RWPE2 (cell line): ENCODE results near the gene CXXC5.

Experiments
- ATAC-seq: fragments of 200-7000 bp; cut with Tn5 transposase; 3 replicates; pipeline ENCODE4 v1.9.1; 2021; ENCODE audit warnings: low read depth
- DNase-seq: peaks from one replicate; pipeline ENCODE4 v3.0.0-alpha.2; 2020; ENCODE audit warnings: low spot score
- H3K27ac ChIP-seq: fragments of 450-650 bp; 2 replicates; pipeline ENCODE4 v1.5.1; 2017; ENCODE audit warnings: mild to moderate bottlenecking; ENCODE audit not compliant: poor library complexity, severe bottlenecking
- H3K27me3 ChIP-seq: fragments of 250-450 bp; sonication (Bioruptor Pico); 2 replicates; pipeline ENCODE4 v1.5.1; 2021; ENCODE audit warnings: mild to moderate bottlenecking, moderate library complexity; ENCODE audit not compliant: insufficient read depth, poor library complexity, severe bottlenecking
- H3K36me3 ChIP-seq: fragments of 250-450 bp; sonication (Bioruptor Pico); 2 replicates; pipeline ENCODE4 v1.5.1; 2020; ENCODE audit warnings: low read depth, mild to moderate bottlenecking, moderate library complexity
- H3K4me1 ChIP-seq: fragments of 250-450 bp; sonication (Bioruptor Pico); 2 replicates; pipeline ENCODE4 v1.5.1; 2021; ENCODE audit warnings: mild to moderate bottlenecking, moderate library complexity; ENCODE audit not compliant: insufficient read depth, poor library complexity, severe bottlenecking
- H3K4me3 ChIP-seq: fragments of 250-450 bp; sonication (Bioruptor Pico); 2 replicates; pipeline ENCODE4 v1.5.1; 2021; ENCODE audit warnings: mild to moderate bottlenecking, moderate library complexity; ENCODE audit not compliant: severe bottlenecking
- H3K9me3 ChIP-seq: fragments of 250-450 bp; sonication (Bioruptor Pico); 2 replicates; pipeline ENCODE4 v1.5.1; 2021; ENCODE audit warnings: mild to moderate bottlenecking, moderate library complexity; ENCODE audit not compliant: severe bottlenecking
- TF ChIP-seq, protein P1 (sequence below): fragments of 450-650 bp; IDR thresholded peaks from one replicate; pipeline ENCODE4 v1.5.1; 2017; ENCODE audit warnings: mild to moderate bottlenecking, moderate library complexity; ENCODE audit not compliant: poor library complexity, severe bottlenecking

CXXC5 gene

DNA sequence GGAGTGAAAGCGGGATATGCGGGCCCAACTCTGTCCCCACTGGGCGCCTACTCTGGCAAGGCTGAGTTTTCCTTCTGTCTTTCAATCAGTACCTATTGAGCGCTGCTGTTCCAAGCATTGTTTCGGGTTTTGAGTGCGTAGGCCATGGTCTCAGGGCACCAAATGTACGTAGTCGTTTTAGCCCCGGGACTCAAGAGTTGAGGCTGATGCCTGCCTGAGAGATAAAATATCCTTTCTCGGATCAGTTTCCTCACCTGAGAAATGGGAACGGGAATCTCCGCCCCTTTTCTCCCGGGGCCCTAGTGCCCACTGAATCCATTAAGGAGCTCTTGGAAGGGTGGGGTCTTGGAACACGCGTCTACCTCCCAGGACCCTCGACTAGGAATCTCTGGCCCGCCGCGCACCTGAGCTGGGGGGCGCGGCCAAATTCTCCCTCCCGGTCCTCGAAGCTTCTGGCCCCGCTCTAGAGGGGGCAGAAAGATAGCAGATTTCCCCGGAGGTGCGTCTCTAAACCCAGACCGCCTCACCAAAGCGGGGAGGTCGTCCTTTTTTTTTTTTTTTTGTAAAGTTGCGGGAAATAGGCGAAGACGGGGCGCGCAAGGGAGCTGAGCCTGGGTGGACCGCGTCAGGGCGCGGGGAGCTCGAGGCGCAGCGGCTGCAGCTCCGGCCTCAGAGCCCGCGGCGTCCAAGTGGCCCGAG lies 494 bp upstream of the CXXC5 start:
- H3K27me3 ChIP-seq, result peaks cover 34% of the 10 kb centered on the region
- no peaks in the 10 kb centered on the region for H3K9me3 ChIP-seq
- ATAC-seq, result no peak; the same call in 2 of the 3 replicates
- H3K27ac ChIP-seq, result no peak overlapping the region
- no peaks in the 10 kb centered on the region for H3K36me3 ChIP-seq
- H3K4me1 ChIP-seq, result peaks cover 6% of the 10 kb centered on the region
- TF ChIP-seq, protein P1, sequence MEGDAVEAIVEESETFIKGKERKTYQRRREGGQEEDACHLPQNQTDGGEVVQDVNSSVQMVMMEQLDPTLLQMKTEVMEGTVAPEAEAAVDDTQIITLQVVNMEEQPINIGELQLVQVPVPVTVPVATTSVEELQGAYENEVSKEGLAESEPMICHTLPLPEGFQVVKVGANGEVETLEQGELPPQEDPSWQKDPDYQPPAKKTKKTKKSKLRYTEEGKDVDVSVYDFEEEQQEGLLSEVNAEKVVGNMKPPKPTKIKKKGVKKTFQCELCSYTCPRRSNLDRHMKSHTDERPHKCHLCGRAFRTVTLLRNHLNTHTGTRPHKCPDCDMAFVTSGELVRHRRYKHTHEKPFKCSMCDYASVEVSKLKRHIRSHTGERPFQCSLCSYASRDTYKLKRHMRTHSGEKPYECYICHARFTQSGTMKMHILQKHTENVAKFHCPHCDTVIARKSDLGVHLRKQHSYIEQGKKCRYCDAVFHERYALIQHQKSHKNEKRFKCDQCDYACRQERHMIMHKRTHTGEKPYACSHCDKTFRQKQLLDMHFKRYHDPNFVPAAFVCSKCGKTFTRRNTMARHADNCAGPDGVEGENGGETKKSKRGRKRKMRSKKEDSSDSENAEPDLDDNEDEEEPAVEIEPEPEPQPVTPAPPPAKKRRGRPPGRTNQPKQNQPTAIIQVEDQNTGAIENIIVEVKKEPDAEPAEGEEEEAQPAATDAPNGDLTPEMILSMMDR, result no peak
- peak; percentile 28 for DNase-seq
- H3K4me3 ChIP-seq, result peak overlapping the region; percentile 41

GRCh38 chr5:139649082-139649991 lies 1.2 kb downstream of the CXXC5 start:
- H3K27ac ChIP-seq, result no peak overlapping the region
- 0 out of 3 replicates have a peak, but pooled peaks have one; percentile 13 for ATAC-seq

DNA sequence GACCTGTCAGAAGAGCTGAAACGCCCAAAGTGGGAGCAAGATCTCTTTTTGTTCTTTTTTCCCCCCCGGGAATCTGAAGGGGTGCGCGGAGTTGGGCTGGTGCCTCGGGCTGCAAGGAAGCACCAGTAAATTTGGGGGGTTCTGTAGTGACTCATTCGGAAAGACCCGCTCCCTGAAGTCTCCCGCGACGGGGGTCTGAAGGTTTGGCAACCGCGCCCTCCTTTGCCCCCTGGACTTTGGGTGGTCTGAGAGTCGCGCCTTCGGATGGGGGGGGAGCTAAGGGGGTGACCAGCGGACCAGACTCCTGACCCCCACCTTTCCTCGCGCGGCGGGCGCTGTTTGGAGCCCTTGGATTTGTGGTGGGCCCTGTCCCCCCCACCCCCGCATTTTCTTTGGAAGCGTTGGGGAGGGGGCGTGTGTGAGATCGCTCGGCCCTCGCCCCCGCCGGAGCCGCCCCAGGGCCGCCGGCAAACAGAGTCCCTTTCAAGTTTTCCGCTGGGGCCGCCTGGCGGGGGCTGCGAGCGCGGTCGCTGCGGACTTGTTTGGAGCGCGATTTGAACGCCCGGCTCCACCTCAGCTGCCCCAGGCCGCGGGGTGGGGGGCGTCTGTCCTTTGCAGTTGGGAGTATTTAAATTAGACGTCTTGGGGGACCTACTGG lies 2.0 kb downstream of the CXXC5 start:
- peaks cover 6% of the 10 kb centered on the region for H3K4me1 ChIP-seq

More at GRCh38 chr5:139649082-139649991, 1.2 kb downstream of the CXXC5 start:
- no peaks in the 10 kb centered on the region for H3K9me3 ChIP-seq
- H3K27me3 ChIP-seq, result peaks cover 34% of the 10 kb centered on the region
- H3K4me3 ChIP-seq, result peak overlapping the region; percentile 41
- peaks cover 6% of the 10 kb centered on the region for H3K4me1 ChIP-seq
- no peaks in the 10 kb centered on the region for H3K36me3 ChIP-seq
- no peak for DNase-seq
- TF ChIP-seq, protein P1, result no peak

GRCh38 chr5:139650689-139651042 lies 2.5 kb downstream of the CXXC5 start:
- Histone ChIP-seq H3K9me3 (no peaks in the 10 kb centered on the region), H3K27me3 (peaks cover 34% of the 10 kb centered on the region), H3K36me3 (no peaks in the 10 kb centered on the region), H3K4me1 (peaks cover 6% of the 10 kb centered on the region), H3K4me3 (no peak overlapping the region), H3K27ac (no peak overlapping the region)
- ATAC-seq (no peak), DNase-seq (no peak)
- TF ChIP-seq, protein P1, result no peak

More for the DNA sequence above, 2.0 kb downstream of the CXXC5 start:
- Histone ChIP-seq H3K9me3 (no peaks in the 10 kb centered on the region), H3K27me3 (peaks cover 34% of the 10 kb centered on the region), H3K4me3 (peak overlapping the region; percentile 41), H3K27ac (no peak overlapping the region), H3K36me3 (no peaks in the 10 kb centered on the region)
- TF ChIP-seq, protein P1, result no peak
- DNase-seq (no peak), ATAC-seq (no peak)
